ENCODE data around the gene HOXD12.

DNA sequence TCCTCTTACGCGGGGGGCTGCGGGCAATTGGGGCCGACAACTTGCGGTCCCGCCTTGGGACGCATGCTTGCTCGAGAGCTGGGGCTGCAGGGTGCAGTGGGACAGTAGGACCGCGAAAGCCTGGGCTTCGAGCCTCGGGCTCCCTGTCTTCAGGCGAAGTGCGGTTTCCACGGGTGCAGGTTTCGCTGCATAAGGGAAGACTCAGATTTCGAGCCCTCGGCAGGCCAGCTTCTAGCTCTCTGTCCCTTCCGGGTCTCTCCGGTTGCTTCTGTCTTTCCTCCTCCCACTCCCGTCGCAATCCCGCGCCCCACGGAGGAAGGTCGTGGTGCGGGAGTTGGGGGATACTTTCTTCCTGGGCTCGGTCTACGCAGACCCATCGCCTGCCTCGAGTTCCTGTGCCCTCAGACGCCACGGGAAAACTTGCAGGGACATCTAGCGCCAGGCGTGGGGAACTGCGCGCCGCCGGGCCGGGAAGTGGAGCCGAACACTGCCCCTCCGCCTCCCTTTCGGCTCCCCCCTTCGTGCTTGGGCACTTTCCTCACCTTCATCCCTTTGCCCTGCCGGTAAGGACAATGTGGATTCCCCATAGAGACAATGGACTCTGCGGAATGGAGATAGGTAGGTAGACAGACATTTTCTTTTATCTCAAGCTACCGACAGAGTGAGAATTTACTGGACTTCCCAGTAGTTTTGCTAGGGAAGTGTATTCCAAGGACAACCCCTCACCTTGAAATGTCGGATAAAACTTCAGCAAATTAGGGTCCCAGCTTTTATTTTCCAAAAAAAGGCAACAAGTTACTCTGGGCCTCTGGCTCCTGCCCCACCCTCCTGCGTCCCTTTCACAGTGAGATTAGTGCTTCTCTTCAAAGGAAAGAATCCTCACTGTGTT lies 11.3 kb upstream of the HOXD12 start:
- TF ChIP-seq, protein P1, sequence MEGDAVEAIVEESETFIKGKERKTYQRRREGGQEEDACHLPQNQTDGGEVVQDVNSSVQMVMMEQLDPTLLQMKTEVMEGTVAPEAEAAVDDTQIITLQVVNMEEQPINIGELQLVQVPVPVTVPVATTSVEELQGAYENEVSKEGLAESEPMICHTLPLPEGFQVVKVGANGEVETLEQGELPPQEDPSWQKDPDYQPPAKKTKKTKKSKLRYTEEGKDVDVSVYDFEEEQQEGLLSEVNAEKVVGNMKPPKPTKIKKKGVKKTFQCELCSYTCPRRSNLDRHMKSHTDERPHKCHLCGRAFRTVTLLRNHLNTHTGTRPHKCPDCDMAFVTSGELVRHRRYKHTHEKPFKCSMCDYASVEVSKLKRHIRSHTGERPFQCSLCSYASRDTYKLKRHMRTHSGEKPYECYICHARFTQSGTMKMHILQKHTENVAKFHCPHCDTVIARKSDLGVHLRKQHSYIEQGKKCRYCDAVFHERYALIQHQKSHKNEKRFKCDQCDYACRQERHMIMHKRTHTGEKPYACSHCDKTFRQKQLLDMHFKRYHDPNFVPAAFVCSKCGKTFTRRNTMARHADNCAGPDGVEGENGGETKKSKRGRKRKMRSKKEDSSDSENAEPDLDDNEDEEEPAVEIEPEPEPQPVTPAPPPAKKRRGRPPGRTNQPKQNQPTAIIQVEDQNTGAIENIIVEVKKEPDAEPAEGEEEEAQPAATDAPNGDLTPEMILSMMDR (IDR thresholded peaks at IDR 0.05) = no peak
- no peak for TF ChIP-seq POLR2A (IDR thresholded peaks at IDR 0.05)

All from lower leg skin (tissue), 3 donors.